Progenitor cell of endocrine pancreas (in vitro differentiated cells): ENCODE measurements around the gene CNGA1. TPM values are rescaled to one million over a fixed set of nuclear protein-coding genes. Genes with fewer than 3 reads are reported as not detected.

Source experiments
- DNase-seq: peaks from one replicate; pipeline ENCODE4 v3.0.0; 2021; ENCODE audit warnings: low spot score; ENCODE audit not compliant: unreplicated experiment
- H3K27ac Mint-ChIP-seq: 2 replicates; pipeline ENCODE4 v1.8.0; 2021; ENCODE audit warnings: mild to moderate bottlenecking, moderate library complexity, mixed read lengths
- H3K27me3 Mint-ChIP-seq: 2 replicates; pipeline ENCODE4 v1.8.0; 2021; ENCODE audit warnings: mixed read lengths
- H3K36me3 Mint-ChIP-seq: 2 replicates; pipeline ENCODE4 v1.8.0; 2022; ENCODE audit warnings: mixed read lengths; ENCODE audit not compliant: insufficient read depth
- H3K4me1 Mint-ChIP-seq: 2 replicates; pipeline ENCODE4 v1.8.0; 2021; ENCODE audit warnings: low read depth, mixed read lengths
- H3K4me3 Mint-ChIP-seq: 2 replicates; pipeline ENCODE4 v1.8.0; 2021; ENCODE audit warnings: low read depth, mild to moderate bottlenecking, moderate library complexity, mixed read lengths
- H3K9me3 Mint-ChIP-seq: 2 replicates; pipeline ENCODE4 v1.8.0; 2021; ENCODE audit warnings: low read depth, mixed read lengths
- total RNA-seq: library from RNA; stranded (reverse); gene quantifications from 2 replicates; pipeline ENCODE4 v1.2.1, GENCODE V29; 2021
- TF ChIP-seq, protein P1 (sequence below): fragments of 200-600 bp; sonication (generic); IDR thresholded peaks from one replicate; pipeline ENCODE4 v1.5.0; 2021; ENCODE audit warnings: antibody characterized with exemption, mild to moderate bottlenecking; ENCODE audit not compliant: unreplicated experiment

CNGA1 gene
- total RNA-seq, 1 donor from 2014 or later = 1.6 TPM

DNA sequence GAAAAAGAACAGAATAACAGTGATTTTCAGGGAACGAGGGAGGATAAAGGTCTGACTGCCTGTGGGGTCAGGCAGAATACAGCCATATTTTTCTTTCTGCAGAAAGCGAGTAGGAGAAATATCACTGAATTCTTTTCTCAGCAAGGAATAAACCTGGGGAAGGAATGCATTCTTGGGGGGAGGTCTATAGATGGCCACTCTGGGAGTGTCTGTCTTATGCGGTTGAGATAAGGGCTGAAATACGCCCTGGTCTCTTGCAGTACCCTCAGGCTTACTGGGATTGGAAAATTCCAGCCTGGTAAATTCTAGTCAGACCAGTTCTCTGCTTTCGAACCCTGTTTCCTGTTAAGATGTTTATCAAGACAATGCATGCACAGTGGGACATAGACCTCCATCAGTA is 26.3 kb downstream of the CNGA1 start:
- H3K27ac Mint-ChIP-seq = no peak overlapping the region
- peaks cover 49% of the 10 kb centered on the region for H3K9me3 Mint-ChIP-seq
- no peak for DNase-seq
- no peak overlapping the region for H3K4me3 Mint-ChIP-seq
- no peaks in the 10 kb centered on the region for H3K4me1 Mint-ChIP-seq
- H3K27me3 Mint-ChIP-seq = no peaks in the 10 kb centered on the region
- H3K36me3 Mint-ChIP-seq = peaks cover 9% of the 10 kb centered on the region
- TF ChIP-seq, protein P1, sequence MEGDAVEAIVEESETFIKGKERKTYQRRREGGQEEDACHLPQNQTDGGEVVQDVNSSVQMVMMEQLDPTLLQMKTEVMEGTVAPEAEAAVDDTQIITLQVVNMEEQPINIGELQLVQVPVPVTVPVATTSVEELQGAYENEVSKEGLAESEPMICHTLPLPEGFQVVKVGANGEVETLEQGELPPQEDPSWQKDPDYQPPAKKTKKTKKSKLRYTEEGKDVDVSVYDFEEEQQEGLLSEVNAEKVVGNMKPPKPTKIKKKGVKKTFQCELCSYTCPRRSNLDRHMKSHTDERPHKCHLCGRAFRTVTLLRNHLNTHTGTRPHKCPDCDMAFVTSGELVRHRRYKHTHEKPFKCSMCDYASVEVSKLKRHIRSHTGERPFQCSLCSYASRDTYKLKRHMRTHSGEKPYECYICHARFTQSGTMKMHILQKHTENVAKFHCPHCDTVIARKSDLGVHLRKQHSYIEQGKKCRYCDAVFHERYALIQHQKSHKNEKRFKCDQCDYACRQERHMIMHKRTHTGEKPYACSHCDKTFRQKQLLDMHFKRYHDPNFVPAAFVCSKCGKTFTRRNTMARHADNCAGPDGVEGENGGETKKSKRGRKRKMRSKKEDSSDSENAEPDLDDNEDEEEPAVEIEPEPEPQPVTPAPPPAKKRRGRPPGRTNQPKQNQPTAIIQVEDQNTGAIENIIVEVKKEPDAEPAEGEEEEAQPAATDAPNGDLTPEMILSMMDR = no peak

- Mint-ChIP-seq H3K36me3 (no peaks in the 10 kb centered on the region), H3K27me3 (no peaks in the 10 kb centered on the region), H3K4me1 (no peaks in the 10 kb centered on the region), H3K4me3 (no peak overlapping the region), H3K9me3 (no peaks in the 10 kb centered on the region), H3K27ac (no peak overlapping the region)
- DNase-seq = no peak
- TF ChIP-seq, protein P1 = no peak
Observed at GRCh38 chr4:47974566-47974965, 41.9 kb downstream of the CNGA1 start.

DNA sequence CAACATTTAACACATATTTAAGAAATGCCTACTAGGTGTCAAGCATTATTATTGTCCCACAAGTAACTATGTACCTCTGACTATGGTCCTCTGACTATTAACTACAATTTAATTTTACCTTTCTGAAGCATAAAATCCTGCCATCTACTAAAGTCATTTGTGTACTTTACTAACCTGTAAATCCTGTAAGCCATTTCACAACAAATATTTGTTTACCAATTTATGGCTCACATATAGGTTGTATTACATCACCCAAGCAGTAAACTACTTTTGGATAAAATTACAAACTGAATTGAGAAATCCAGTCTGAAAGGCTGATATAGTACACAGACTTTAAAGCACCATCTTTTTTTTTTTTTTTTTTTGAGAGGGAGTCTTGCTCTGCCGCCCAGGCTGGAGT is 43.8 kb downstream of the CNGA1 start:
- no peak for DNase-seq
- no peak overlapping the region for H3K27ac Mint-ChIP-seq
- no peaks in the 10 kb centered on the region for H3K9me3 Mint-ChIP-seq
- no peak overlapping the region for H3K4me3 Mint-ChIP-seq
- no peaks in the 10 kb centered on the region for H3K4me1 Mint-ChIP-seq
- no peaks in the 10 kb centered on the region for H3K27me3 Mint-ChIP-seq
- H3K36me3 Mint-ChIP-seq = no peaks in the 10 kb centered on the region
- TF ChIP-seq, protein P1 = no peak

DNA sequence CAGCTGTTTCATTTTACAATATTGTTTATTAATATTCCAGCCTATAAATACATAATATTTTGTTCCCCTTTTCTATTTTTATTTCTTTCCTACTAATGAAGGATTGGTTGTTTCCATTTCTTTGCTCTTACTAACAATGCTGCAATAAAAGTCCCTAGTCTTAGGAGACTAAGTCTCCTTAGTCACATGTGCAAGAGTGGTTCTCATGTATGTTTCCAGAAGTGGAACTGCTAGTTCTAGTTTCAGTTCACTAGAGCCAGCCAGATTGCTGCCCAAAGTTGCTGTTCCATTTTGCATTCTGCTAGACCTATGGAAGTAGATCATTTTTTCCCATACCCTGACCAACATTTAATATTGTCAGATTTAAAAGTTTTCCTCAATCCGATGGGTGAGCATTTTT is 44.3 kb downstream of the CNGA1 start:
- H3K4me1 Mint-ChIP-seq = no peaks in the 10 kb centered on the region
- no peaks in the 10 kb centered on the region for H3K27me3 Mint-ChIP-seq
- TF ChIP-seq, protein P1 = no peak
- no peak overlapping the region for H3K4me3 Mint-ChIP-seq
- H3K9me3 Mint-ChIP-seq = no peaks in the 10 kb centered on the region
- DNase-seq = no peak
- no peak overlapping the region for H3K27ac Mint-ChIP-seq
- no peaks in the 10 kb centered on the region for H3K36me3 Mint-ChIP-seq

- Mint-ChIP-seq H3K4me1 (no peaks in the 10 kb centered on the region), H3K9me3 (no peaks in the 10 kb centered on the region), H3K27me3 (no peaks in the 10 kb centered on the region), H3K4me3 (no peak overlapping the region), H3K36me3 (peaks cover 1% of the 10 kb centered on the region), H3K27ac (no peak overlapping the region)
- TF ChIP-seq, protein P1 = no peak
- no peak for DNase-seq
Observed at GRCh38 chr4:47968847-47969246, 47.6 kb downstream of the CNGA1 start.
